ENCODE results near the gene GPR107.
A peak's percentile ranks its signal among the peaks of the same experiment; 100 is the strongest.
"Not testable (repeated sequence)": the region's sequence is repeated elsewhere in the genome, so short reads cannot be mapped to it uniquely, and the experiment has no call there.

GPR107 gene

GRCh38 chr9:130017076-130017475, 36.6 kb upstream of the GPR107 start:
- H2AFZ ChIP-seq (ENCODE audit: insufficient read depth, low read length, poor library complexity): no peak overlapping the region
- H2AK5ac ChIP-seq (ENCODE audit: low read length): no peak overlapping the region
- peaks cover 0 to 3% of the 10 kb centered on the region in 2 experiments for H3K36me3 ChIP-seq (ENCODE audit: control insufficient read depth in 1 of 2, insufficient read depth in 2 of 2, low read length in 2 of 2)
- H3K4me3 ChIP-seq (ENCODE audit: low read depth, low read length): no peak overlapping the region
- no peak overlapping the region for H3K4me2 ChIP-seq (ENCODE audit: low read length)
- H3K27me3 ChIP-seq (ENCODE audit: insufficient read depth, low read length): no peaks in the 10 kb centered on the region
- no peak overlapping the region for H3K18ac ChIP-seq (ENCODE audit: low read length)
- no peak overlapping the region for H4K8ac ChIP-seq (ENCODE audit: low read depth, low read length)
- no peak overlapping the region for H3K4ac ChIP-seq (ENCODE audit: low read depth, low read length)
- no peaks in the 10 kb centered on the region for H3K4me1 ChIP-seq (ENCODE audit: control insufficient read depth in 1 of 2, insufficient read depth in 2 of 2, low read length in 2 of 2)
- H3K27ac ChIP-seq (ENCODE audit: low read depth, low read length): no peak overlapping the region
- no peak overlapping the region for H3K23ac ChIP-seq (ENCODE audit: low read length)
- no peak overlapping the region for H3K9ac ChIP-seq (ENCODE audit: low read length)
- WGBS (ENCODE audit: extremely low coverage, insufficient coverage, insufficient read length): no CpG with 5 or more reads among the region's 2 CpGs
- no peaks in the 10 kb centered on the region for H3K79me1 ChIP-seq (ENCODE audit: low read length)
- no peak overlapping the region for H4K91ac ChIP-seq (ENCODE audit: low read depth, low read length)
- H2BK5ac ChIP-seq (ENCODE audit: low read depth, low read length, poor library complexity): no peak overlapping the region
- H2BK120ac ChIP-seq (ENCODE audit: insufficient read depth, low read length, poor library complexity): no peak overlapping the region
- no peak for DNase-seq
- H3K79me2 ChIP-seq (ENCODE audit: control insufficient read depth, insufficient read depth, low read length, poor library complexity): no peaks in the 10 kb centered on the region
- H2BK12ac ChIP-seq (ENCODE audit: low read length): no peak overlapping the region
- H4K12ac ChIP-seq (ENCODE audit: low read depth, low read length): no peak overlapping the region
- no peaks in the 10 kb centered on the region for H3K9me3 ChIP-seq (ENCODE audit: insufficient read depth, low read depth, low read length)
- no peak overlapping the region for H3K14ac ChIP-seq (ENCODE audit: low read length)

GRCh38 chr9:130017510-130017909, 36.2 kb upstream of the GPR107 start:
- H2AK5ac ChIP-seq (ENCODE audit: low read length); H3K23ac ChIP-seq (ENCODE audit: low read length); H3K4me3 ChIP-seq (ENCODE audit: low read depth, low read length); DNase-seq; H3K4ac ChIP-seq (ENCODE audit: low read depth, low read length); H2AFZ ChIP-seq (ENCODE audit: insufficient read depth, low read length, poor library complexity); H3K9me3 ChIP-seq (ENCODE audit: insufficient read depth, low read depth, low read length); H2BK5ac ChIP-seq (ENCODE audit: low read depth, low read length, poor library complexity); H3K4me1 ChIP-seq (ENCODE audit: control insufficient read depth in 1 of 2, insufficient read depth in 2 of 2, low read length in 2 of 2); H3K27ac ChIP-seq (ENCODE audit: low read depth, low read length); H4K12ac ChIP-seq (ENCODE audit: low read depth, low read length); H3K14ac ChIP-seq (ENCODE audit: low read length); H3K79me2 ChIP-seq (ENCODE audit: control insufficient read depth, insufficient read depth, low read length, poor library complexity); H2BK120ac ChIP-seq (ENCODE audit: insufficient read depth, low read length, poor library complexity); H4K8ac ChIP-seq (ENCODE audit: low read depth, low read length); H2BK12ac ChIP-seq (ENCODE audit: low read length); H3K4me2 ChIP-seq (ENCODE audit: low read length); H3K36me3 ChIP-seq (ENCODE audit: control insufficient read depth in 1 of 2, insufficient read depth in 2 of 2, low read length in 2 of 2); H3K18ac ChIP-seq (ENCODE audit: low read length); H4K91ac ChIP-seq (ENCODE audit: low read depth, low read length); H3K27me3 ChIP-seq (ENCODE audit: insufficient read depth, low read length); H3K79me1 ChIP-seq (ENCODE audit: low read length); H3K9ac ChIP-seq (ENCODE audit: low read length): not testable (repeated sequence)
- no CpG with 5 or more reads among the region's 8 CpGs for WGBS (ENCODE audit: extremely low coverage, insufficient coverage, insufficient read length)

GRCh38 chr9:130018265-130018664, 35.4 kb upstream of the GPR107 start:
- DNase-seq: peak; percentile 37 to 48
- Histone ChIP-seq H3K27ac (ENCODE audit: low read depth, low read length) (no peak overlapping the region), H3K14ac (ENCODE audit: low read length) (no peak overlapping the region), H3K79me2 (ENCODE audit: control insufficient read depth, insufficient read depth, low read length, poor library complexity) (no peaks in the 10 kb centered on the region), H3K27me3 (ENCODE audit: insufficient read depth, low read length) (no peaks in the 10 kb centered on the region), H3K79me1 (ENCODE audit: low read length) (no peaks in the 10 kb centered on the region), H3K9ac (ENCODE audit: low read length) (no peak overlapping the region), H4K8ac (ENCODE audit: low read depth, low read length) (no peak overlapping the region), H3K9me3 (ENCODE audit: insufficient read depth, low read depth, low read length) (peaks cover 1% of the 10 kb centered on the region), H3K18ac (ENCODE audit: low read length) (no peak overlapping the region), H3K4me2 (ENCODE audit: low read length) (no peak overlapping the region), H2BK120ac (ENCODE audit: insufficient read depth, low read length, poor library complexity) (no peak overlapping the region), H2AK5ac (ENCODE audit: low read length) (no peak overlapping the region), H2BK5ac (ENCODE audit: low read depth, low read length, poor library complexity) (no peak overlapping the region), H4K91ac (ENCODE audit: low read depth, low read length) (no peak overlapping the region), H2BK12ac (ENCODE audit: low read length) (no peak overlapping the region), H3K4ac (ENCODE audit: low read depth, low read length) (no peak overlapping the region), H3K4me3 (ENCODE audit: low read depth, low read length) (no peak overlapping the region), H3K4me1 (ENCODE audit: control insufficient read depth in 1 of 2, insufficient read depth in 2 of 2, low read length in 2 of 2) (peaks cover 0 to 1% of the 10 kb centered on the region in 2 experiments), H3K23ac (ENCODE audit: low read length) (no peak overlapping the region), H3K36me3 (ENCODE audit: control insufficient read depth in 1 of 2, insufficient read depth in 2 of 2, low read length in 2 of 2) (peaks cover 0 to 3% of the 10 kb centered on the region in 2 experiments), H2AFZ (ENCODE audit: insufficient read depth, low read length, poor library complexity) (no peak overlapping the region), H4K12ac (ENCODE audit: low read depth, low read length) (no peak overlapping the region)
- WGBS (ENCODE audit: extremely low coverage, insufficient coverage, insufficient read length): no CpG with 5 or more reads among the region's 4 CpGs

- Histone ChIP-seq H3K18ac (ENCODE audit: low read length) (no peak overlapping the region), H3K27ac (ENCODE audit: low read depth, low read length) (no peak overlapping the region), H3K79me2 (ENCODE audit: control insufficient read depth, insufficient read depth, low read length, poor library complexity) (no peaks in the 10 kb centered on the region), H4K91ac (ENCODE audit: low read depth, low read length) (no peak overlapping the region), H3K14ac (ENCODE audit: low read length) (no peak overlapping the region), H4K12ac (ENCODE audit: low read depth, low read length) (no peak overlapping the region), H4K8ac (ENCODE audit: low read depth, low read length) (no peak overlapping the region), H3K27me3 (ENCODE audit: insufficient read depth, low read length) (no peaks in the 10 kb centered on the region), H3K79me1 (ENCODE audit: low read length) (no peaks in the 10 kb centered on the region), H3K4ac (ENCODE audit: low read depth, low read length) (no peak overlapping the region), H3K9ac (ENCODE audit: low read length) (no peak overlapping the region), H3K36me3 (ENCODE audit: control insufficient read depth in 1 of 2, insufficient read depth in 2 of 2, low read length in 2 of 2) (peaks cover 0 to 3% of the 10 kb centered on the region in 2 experiments), H2AFZ (ENCODE audit: insufficient read depth, low read length, poor library complexity) (no peak overlapping the region), H2BK5ac (ENCODE audit: low read depth, low read length, poor library complexity) (no peak overlapping the region), H2BK12ac (ENCODE audit: low read length) (no peak overlapping the region), H3K9me3 (ENCODE audit: insufficient read depth, low read depth, low read length) (peaks cover 1% of the 10 kb centered on the region), H3K4me1 (ENCODE audit: control insufficient read depth in 1 of 2, insufficient read depth in 2 of 2, low read length in 2 of 2) (peaks cover 2 to 7% of the 10 kb centered on the region in 2 experiments), H3K4me2 (ENCODE audit: low read length) (no peak overlapping the region), H2BK120ac (ENCODE audit: insufficient read depth, low read length, poor library complexity) (no peak overlapping the region), H3K23ac (ENCODE audit: low read length) (no peak overlapping the region), H2AK5ac (ENCODE audit: low read length) (no peak overlapping the region), H3K4me3 (ENCODE audit: low read depth, low read length) (no peak overlapping the region)
- no CpG with 5 or more reads among the region's 7 CpGs for WGBS (ENCODE audit: extremely low coverage, insufficient coverage, insufficient read length)
- DNase-seq: no peak
Measured at GRCh38 chr9:130020618-130021017, 33.1 kb upstream of the GPR107 start.

Data from trophoblast cell (in vitro differentiated cells and primary cell).